Sigmoid colon (tissue), 7 donors: ENCODE measurements around the gene CSNK2A1. TPM values are rescaled to one million over a fixed set of nuclear protein-coding genes. Genes with fewer than 3 reads are reported as not detected.

Source experiments
- DNase-seq: peaks from one replicate; pipeline ENCODE4 v3.0.0-alpha.2; 2019
- H3K27ac ChIP-seq, 4 donors: fragments of 200-600 bp; sonication (generic); one replicate each; pipeline ENCODE4 v1.5.1; 2016 to 2019; ENCODE audit warnings: mild to moderate bottlenecking in 1 of 4
- H3K27me3 ChIP-seq, 3 donors: fragments of 200-600 bp; sonication (generic); one replicate each; pipeline ENCODE4 v1.5.1; 2019; ENCODE audit warnings: mild to moderate bottlenecking in 1 of 3
- H3K36me3 ChIP-seq, 4 donors: fragments of 200-600 bp; sonication (generic); one replicate each; pipeline ENCODE4 v1.5.1; 2016 to 2019
- H3K4me1 ChIP-seq, 4 donors: fragments of 200-600 bp; sonication (generic); one replicate each; pipeline ENCODE4 v1.5.1; 2017 to 2019
- H3K4me3 ChIP-seq, 4 donors: fragments of 200-600 bp; sonication (generic); one replicate each; pipeline ENCODE4 v1.5.1; 2017 to 2019; ENCODE audit warnings: mild to moderate bottlenecking in 2 of 4, moderate library complexity in 1 of 4
- H3K9me3 ChIP-seq, 4 donors: fragments of 200-600 bp in 3 of 4; sonication (generic) in 3 of 4; one replicate each; pipeline versions ENCODE4 v1.5.1 to v1.6.1; 2013 to 2019
- CTCF ChIP-seq, 4 experiments: fragments of 450-650 bp in 3 of 4; fragments of 200-600 bp in 1 of 4; IDR thresholded peaks; one replicate each; pipeline ENCODE4 v1.5.1; 2016 to 2019; ENCODE audit warnings: antibody characterized with exemption in 4 of 4, mild to moderate bottlenecking in 3 of 4, moderate library complexity in 2 of 4
- EP300 ChIP-seq, 4 donors: sonication (generic); formaldehyde crosslinking; IDR thresholded peaks; one replicate each; pipeline ENCODE4 v1.6.1; 2017; ENCODE audit warnings: antibody characterized with exemption in 4 of 4
- POLR2A ChIP-seq, 2 donors: fragments of 450-650 bp; IDR thresholded peaks; one replicate each; pipeline ENCODE4 v1.6.1; 2016; ENCODE audit warnings: antibody characterized with exemption in 2 of 2, mild to moderate bottlenecking in 2 of 2, moderate library complexity in 2 of 2
- POLR2AphosphoS5 ChIP-seq, 4 donors: sonication (generic); formaldehyde crosslinking; IDR thresholded peaks; one replicate each; pipeline ENCODE4 v1.6.1; 2017; ENCODE audit warnings: antibody characterized with exemption in 4 of 4
- WGBS, 2 donors: extraction: QIAGEN DNeasy Blood & Tissue Kit; methylation state at CpG; one replicate each; pipeline ENCODE4 v1.1.7; 2013; 5-methylcytosine and 5-hydroxymethylcytosine counted together
- intact Hi-C: fragments of 100-400 bp; cut with DNase I; formaldehyde crosslinking; loops from one replicate; pipeline ENCODE4 v1.15.1; 2023
- polyA plus RNA-seq, 3 donors: library from polyadenylated mRNA; stranded (reverse); fragments of 200-250 nt; gene quantifications; one replicate each; pipeline ENCODE4 v1.2.3, GENCODE V29; 2013
- total RNA-seq, 4 donors: library from RNA; depleted of rRNA; stranded (reverse); fragments of >200 nt; gene quantifications; one replicate each; pipeline ENCODE4 v1.1.0, GENCODE V29; 2016
- donor health status: healthy with polysubstance abuse.
- donor health status: Bipolar disorder and iron deficiency.
- donor health status: healthy.

CSNK2A1 gene
- total and polyA plus RNA-seq, 7 donors, result 33.0 to 77.1 (median 51.5) TPM

- TF ChIP-seq EP300 (IDR thresholded peaks at IDR 0.05) (no peak), POLR2A (IDR thresholded peaks at IDR 0.05) (no peak), POLR2AphosphoS5 (IDR thresholded peaks at IDR 0.05) (no peak), CTCF (IDR thresholded peaks at IDR 0.05) (no peak)
- Histone ChIP-seq H3K36me3 (peaks cover 0 to 25% (median 13%) of the 10 kb centered on the region in 4 donors), H3K9me3 (peaks cover 0 to 6% (median 2%) of the 10 kb centered on the region in 4 donors), H3K4me3 (no peak overlapping the region), H3K4me1 (peaks cover 0 to 20% (median 2%) of the 10 kb centered on the region in 4 donors), H3K27ac (no peak overlapping the region), H3K27me3 (no peaks in the 10 kb centered on the region)
- 93 to 96% methylated on average over 7 of the region's 7 CpGs for WGBS, 2 donors
- no peak for DNase-seq
- intact Hi-C loops, result no loop called here
These were observed 14.5 kb downstream of the CSNK2A1 start for GRCh38 chr20:528923-529604.

GRCh38 chr20:527571-527886 lies 16.1 kb downstream of the CSNK2A1 start:
- Histone ChIP-seq H3K27ac (no peak overlapping the region), H3K27me3 (no peaks in the 10 kb centered on the region), H3K4me3 (no peak overlapping the region), H3K4me1 (peaks cover 0 to 7% (median 0%) of the 10 kb centered on the region in 4 donors), H3K36me3 (peaks cover 0 to 36% (median 13%) of the 10 kb centered on the region in 4 donors), H3K9me3 (peaks cover 0 to 6% (median 2%) of the 10 kb centered on the region in 4 donors)
- intact Hi-C loops, result no loop called here
- no peak for DNase-seq
- 40 to 80% methylated on average over 2 of the region's 2 CpGs for WGBS, 2 donors
- no peak for TF ChIP-seq POLR2AphosphoS5 (IDR thresholded peaks at IDR 0.05)
- no peak for TF ChIP-seq EP300 (IDR thresholded peaks at IDR 0.05)
- no peak for TF ChIP-seq CTCF (IDR thresholded peaks at IDR 0.05)
- TF ChIP-seq POLR2A (IDR thresholded peaks at IDR 0.05), result no peak

GRCh38 chr20:521860-522259 lies 21.7 kb downstream of the CSNK2A1 start:
- Histone ChIP-seq H3K36me3 (peaks cover 0 to 34% (median 10%) of the 10 kb centered on the region in 4 donors), H3K27ac (no peak overlapping the region), H3K27me3 (no peaks in the 10 kb centered on the region), H3K9me3 (peaks cover 0 to 11% (median 4%) of the 10 kb centered on the region in 4 donors), H3K4me1 (peaks cover 0 to 12% (median 9%) of the 10 kb centered on the region in 4 donors), H3K4me3 (no peak overlapping the region)
- TF ChIP-seq EP300 (IDR thresholded peaks at IDR 0.05) (no peak), POLR2AphosphoS5 (IDR thresholded peaks at IDR 0.05) (no peak), POLR2A (IDR thresholded peaks at IDR 0.05) (no peak)
- no peak for DNase-seq
- intact Hi-C loops, result no loop called here
- WGBS, 2 donors, result 97 to 98% methylated on average over 4 of the region's 4 CpGs

GRCh38 chr20:519999-520398 lies 23.6 kb downstream of the CSNK2A1 start:
- DNase-seq, result no peak
- H3K27me3 ChIP-seq, result no peaks in the 10 kb centered on the region
- H3K4me1 ChIP-seq, result peaks cover 0 to 23% (median 17%) of the 10 kb centered on the region in 4 donors
- H3K27ac ChIP-seq, result no peak overlapping the region
- H3K36me3 ChIP-seq, result peaks cover 0 to 23% (median 0%) of the 10 kb centered on the region in 4 donors
- H3K4me3 ChIP-seq, result no peak overlapping the region
- intact Hi-C loops, result no loop called here
- TF ChIP-seq POLR2AphosphoS5 (IDR thresholded peaks at IDR 0.05) (no peak), CTCF (IDR thresholded peaks at IDR 0.05) (no peak)
- peaks cover 0 to 11% (median 4%) of the 10 kb centered on the region in 4 donors for H3K9me3 ChIP-seq

- peaks cover 0 to 11% (median 4%) of the 10 kb centered on the region in 4 donors for H3K9me3 ChIP-seq
- H3K27me3 ChIP-seq, result no peaks in the 10 kb centered on the region
- peaks cover 0 to 36% (median 17%) of the 10 kb centered on the region in 4 donors for H3K4me1 ChIP-seq
- TF ChIP-seq POLR2AphosphoS5 (IDR thresholded peaks at IDR 0.05), result no peak
- TF ChIP-seq POLR2A (IDR thresholded peaks at IDR 0.05), result no peak
- TF ChIP-seq CTCF (IDR thresholded peaks at IDR 0.05), result no peak
- TF ChIP-seq EP300 (IDR thresholded peaks at IDR 0.05), result no peak
- WGBS, 2 donors, result 14 to 44% methylated on average over 2 of the region's 2 CpGs
- intact Hi-C loops, result no loop called here
- no peak for DNase-seq
- no peak overlapping the region for H3K4me3 ChIP-seq
- peaks cover 0 to 10% (median 0%) of the 10 kb centered on the region in 4 donors for H3K36me3 ChIP-seq
- H3K27ac ChIP-seq, result no peak overlapping the region
These were observed 26.4 kb downstream of the CSNK2A1 start for GRCh38 chr20:517221-517620.
